AG09319 (cell line): Measurements from ENCODE around the gene PTPRN.

ENCODE experiments used
- DNase-seq: peaks from one replicate; pipeline ENCODE4 v3.0.0-alpha.2; 2010; ENCODE audit warnings: low read depth; ENCODE audit errors: extremely low read depth
- TF ChIP-seq, protein P1 (sequence below): IDR thresholded peaks from 2 replicates; pipeline ENCODE4 v1.5.1; 2011; ENCODE audit warnings: low read depth, mild to moderate bottlenecking, inconsistent platforms, low read length, moderate library complexity

The PTPRN gene

DNA sequence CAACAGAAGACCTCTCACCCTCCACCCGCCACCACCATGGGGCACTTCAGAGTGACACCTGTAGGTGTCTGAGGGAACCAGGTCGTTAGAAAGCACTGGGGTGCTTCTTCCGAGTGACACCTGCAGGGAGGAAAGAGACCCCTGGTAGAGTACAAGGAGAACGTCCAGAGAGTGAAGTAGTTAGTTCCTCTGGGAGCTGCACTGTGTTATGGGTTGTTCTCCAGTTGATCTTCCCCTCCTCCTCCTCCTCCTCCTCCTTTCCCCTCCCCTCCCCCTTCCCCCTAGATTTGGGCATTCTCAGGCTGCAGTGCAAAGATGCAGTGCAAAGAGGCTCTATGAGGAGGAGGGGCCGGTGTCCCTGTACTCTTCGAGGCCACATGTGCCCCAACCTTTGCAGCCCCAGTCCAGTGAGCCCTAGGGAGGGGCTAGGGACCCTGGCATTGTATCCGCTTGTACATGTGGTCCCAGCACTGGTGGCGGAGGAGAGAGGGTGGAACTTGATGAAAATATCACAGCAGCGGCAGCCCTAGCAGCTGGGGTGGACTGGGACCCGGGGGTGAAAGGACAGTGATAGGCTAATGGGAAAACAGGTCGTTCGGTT is 29.2 kb downstream of the PTPRN start:
- DNase-seq, result no peak

DNA sequence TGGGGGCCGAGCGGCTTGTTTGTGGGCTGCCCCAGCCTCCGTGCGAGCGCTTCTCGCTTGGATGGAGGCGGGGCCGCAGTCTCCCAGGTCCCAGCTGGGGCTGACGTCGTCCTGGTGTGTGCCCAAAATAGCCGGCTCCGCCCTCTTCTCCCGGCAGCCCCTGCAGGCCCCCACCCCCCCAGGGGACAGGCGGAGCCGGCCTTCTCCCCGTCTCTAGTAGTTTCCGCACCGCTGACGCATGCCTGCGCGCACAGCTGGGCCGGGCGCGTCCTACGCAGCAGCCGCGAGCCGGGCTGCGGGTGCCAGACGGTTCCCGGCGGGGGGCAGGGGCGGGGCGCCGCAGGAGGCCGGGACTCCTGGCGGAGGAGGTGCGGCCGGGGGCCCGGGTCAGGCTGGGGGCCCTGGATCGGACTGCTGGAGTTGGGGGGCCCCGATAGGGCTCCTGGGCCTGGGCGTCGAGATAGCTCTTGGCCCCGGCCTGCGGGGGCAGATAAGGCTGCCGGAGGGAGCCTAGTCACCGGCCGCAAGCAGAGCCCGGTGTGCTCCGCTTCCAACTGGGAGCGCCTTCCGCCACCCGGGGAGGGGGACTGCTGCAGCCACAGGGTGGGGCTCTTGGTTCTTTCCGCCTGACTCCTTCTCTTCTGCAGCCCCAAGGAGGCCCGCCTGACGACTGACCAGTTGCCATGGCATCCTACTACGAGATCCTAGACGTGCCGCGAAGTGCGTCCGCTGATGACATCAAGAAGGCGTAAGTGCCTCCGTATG is 29.9 kb downstream of the PTPRN start, which contains the start of gene DNAJB2:
Gene DNAJB2 (plus strand): TSS at position 216 of the 765 bp plus-strand sequence. CDS start 468 bp downstream, at position 684.
- TF ChIP-seq, protein P1, sequence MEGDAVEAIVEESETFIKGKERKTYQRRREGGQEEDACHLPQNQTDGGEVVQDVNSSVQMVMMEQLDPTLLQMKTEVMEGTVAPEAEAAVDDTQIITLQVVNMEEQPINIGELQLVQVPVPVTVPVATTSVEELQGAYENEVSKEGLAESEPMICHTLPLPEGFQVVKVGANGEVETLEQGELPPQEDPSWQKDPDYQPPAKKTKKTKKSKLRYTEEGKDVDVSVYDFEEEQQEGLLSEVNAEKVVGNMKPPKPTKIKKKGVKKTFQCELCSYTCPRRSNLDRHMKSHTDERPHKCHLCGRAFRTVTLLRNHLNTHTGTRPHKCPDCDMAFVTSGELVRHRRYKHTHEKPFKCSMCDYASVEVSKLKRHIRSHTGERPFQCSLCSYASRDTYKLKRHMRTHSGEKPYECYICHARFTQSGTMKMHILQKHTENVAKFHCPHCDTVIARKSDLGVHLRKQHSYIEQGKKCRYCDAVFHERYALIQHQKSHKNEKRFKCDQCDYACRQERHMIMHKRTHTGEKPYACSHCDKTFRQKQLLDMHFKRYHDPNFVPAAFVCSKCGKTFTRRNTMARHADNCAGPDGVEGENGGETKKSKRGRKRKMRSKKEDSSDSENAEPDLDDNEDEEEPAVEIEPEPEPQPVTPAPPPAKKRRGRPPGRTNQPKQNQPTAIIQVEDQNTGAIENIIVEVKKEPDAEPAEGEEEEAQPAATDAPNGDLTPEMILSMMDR, result 0 out of 2 replicates have a peak, but pooled peaks have one; percentile 1
- DNase-seq, result peak; percentile 98

More for the DNA sequence above, 29.2 kb downstream of the PTPRN start:
- TF ChIP-seq, protein P1, result 0 out of 2 replicates have a peak, but pooled peaks have one; percentile 0

DNA sequence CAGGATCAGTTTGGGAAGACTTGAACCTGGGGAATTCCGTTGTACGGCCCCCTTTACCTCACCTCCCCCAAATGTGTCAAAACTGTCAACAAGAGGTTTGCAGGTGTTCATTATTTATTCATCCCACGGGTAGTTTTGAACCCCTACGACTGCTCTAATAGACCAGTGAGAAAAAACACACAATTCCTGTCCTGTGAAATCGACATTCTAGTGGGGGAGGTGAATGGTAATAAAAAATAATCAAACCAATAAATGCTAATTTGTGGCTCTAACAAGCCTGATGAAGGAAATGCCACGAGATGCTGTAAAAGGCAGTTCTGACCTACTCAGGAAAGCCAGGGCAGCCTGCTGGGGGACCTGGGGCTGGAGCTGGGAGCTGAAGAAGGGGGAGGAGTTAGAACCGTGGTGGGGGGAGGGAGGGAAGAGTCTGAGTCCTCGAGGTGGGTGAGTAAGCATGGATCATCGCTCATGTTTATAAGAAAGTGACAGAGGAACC is 30.5 kb downstream of the PTPRN start:
- TF ChIP-seq, protein P1, result no peak
- DNase-seq, result no peak

DNA sequence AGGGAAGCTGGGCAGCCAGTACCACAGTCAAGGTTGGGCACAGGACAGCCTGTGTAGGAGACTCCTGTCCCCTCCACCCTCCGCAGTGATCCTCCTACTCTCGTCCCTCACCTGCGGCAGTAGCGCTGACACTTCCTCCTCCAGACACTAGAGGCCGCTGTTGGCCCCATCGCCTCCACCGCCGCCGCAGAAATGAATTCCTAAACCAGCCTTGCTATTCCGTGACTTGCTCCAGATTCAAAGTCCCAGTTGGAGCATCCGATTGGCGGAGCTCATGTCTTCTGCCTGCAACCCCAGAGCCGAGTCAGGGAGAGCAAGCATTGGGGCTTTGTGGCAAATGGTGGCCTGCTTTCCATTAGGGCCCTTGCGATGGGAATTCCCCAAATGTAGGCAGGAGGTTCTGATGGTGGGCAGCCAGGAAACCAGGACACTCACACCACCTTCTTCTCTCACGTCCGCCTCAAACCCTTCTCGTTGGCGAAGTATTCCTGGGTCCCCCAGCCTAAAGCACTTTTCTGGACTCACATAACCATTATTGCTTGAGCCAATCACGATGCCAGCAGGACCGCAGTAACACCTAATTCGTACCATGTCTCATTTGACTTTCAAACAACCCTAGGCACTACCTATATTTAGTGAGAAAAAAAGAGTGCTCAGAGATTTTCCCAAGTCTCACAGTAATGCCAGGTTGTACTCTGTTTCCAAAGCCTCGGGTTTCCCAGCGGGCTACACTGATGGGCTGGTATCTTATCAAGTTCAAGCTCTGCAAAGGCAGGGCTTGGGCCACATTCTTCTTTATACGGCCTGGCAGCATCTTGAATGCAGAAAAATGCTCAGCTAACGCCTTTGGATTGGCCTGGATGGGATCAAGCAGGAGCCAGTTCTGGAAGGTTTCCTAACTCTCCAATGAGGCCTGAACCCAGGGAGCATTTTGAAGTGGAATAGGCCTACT is 31.2 kb downstream of the PTPRN start:
- TF ChIP-seq, protein P1, result peak; percentile 98
- peak; percentile 44 for DNase-seq

DNA sequence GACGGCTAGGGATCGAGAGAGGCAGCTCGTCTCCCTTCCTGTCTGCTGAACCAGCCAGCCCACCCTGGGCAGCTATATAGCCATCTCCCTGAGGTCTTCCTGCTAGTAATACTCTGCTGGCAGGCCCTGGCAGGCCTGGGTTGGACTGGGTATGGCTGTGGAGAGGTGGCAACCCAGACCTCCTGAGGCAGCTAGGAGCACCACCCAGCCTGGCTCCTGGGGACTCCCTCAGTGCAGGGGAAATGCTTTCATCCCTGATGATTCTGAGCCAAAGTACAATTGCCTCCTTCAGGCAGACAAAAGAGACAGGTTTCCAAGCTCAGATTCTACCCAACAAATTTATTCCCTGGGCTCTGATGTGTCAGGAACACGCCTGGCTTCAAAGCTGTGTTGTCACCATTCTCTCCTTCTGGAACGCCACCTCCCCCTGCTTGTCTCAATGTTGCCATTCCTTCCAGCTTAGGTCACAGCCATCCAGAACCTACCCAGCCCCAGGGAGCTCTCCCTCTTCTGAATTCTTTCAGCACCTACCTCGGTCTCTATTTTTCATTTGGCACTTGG is 34.8 kb downstream of the PTPRN start:
- DNase-seq, result peak; percentile 30
- TF ChIP-seq, protein P1, result no peak

DNA sequence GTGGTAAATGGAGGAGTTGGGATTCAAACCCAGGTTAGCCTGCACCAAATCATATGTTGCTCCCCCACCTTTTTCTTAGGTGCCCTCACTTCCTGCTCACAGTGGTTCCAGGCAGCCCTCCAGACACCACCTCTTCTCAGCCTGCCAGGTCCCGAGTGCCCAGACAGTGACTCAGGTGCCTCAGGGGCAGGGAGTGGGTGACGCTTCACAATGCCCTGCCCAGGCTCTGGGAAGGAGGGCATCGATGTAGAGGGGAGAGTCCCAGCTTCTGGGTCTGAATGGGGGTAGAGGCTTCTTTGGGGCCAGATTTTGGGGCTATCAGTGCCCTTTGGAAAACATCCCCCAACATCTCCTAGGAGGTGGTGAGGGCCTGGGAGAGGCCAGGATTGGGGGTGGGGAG is 35.3 kb downstream of the PTPRN start:
- TF ChIP-seq, protein P1, result no peak
- no peak for DNase-seq
